Activated CD4-positive, alpha-beta T cell treated with anti-CD3 and anti-CD28 coated beads for 36 hours (primary cell): ENCODE results near the gene CCNY. TPM values are rescaled to one million over a fixed set of nuclear protein-coding genes. Genes with fewer than 3 reads are reported as not detected.

Experiments
- ATAC-seq: fragments of 200-7000 bp; cut with Tn5 transposase; one replicate; pipeline ENCODE4 v1.10.0; 2021; ENCODE audit warnings: mild to moderate bottlenecking, moderate library complexity
- CTCF ChIA-PET: fragments of 350-600 bp; sonication (Branson Sonifier 250); formaldehyde crosslinking; loops from one replicate; lab custom pipeline; 2021; ENCODE audit warnings: antibody characterized with exemption; lab: Charles Lee
- POLR2A ChIA-PET: fragments of 350-600 bp; sonication (Branson Sonifier 250); formaldehyde crosslinking; loops from one replicate; lab custom pipeline; 2021; ENCODE audit warnings: antibody characterized with exemption, inconsistent platforms; lab: Charles Lee
- DNase-seq: peaks from one replicate; pipeline ENCODE4 v3.0.0-alpha.2; 2020
- H3K27ac Mint-ChIP-seq: one replicate; pipeline ENCODE4 v1.8.0; 2021; ENCODE audit warnings: mixed read lengths
- H3K27me3 Mint-ChIP-seq: one replicate; pipeline ENCODE4 v1.8.0; 2021; ENCODE audit warnings: mixed read lengths
- H3K36me3 Mint-ChIP-seq: one replicate; pipeline ENCODE4 v1.8.0; 2021; ENCODE audit warnings: low read depth, mixed read lengths
- H3K4me1 Mint-ChIP-seq: one replicate; pipeline ENCODE4 v1.8.0; 2021; ENCODE audit warnings: mixed read lengths
- H3K4me3 Mint-ChIP-seq: one replicate; pipeline ENCODE4 v1.8.0; 2021; ENCODE audit warnings: mild to moderate bottlenecking, moderate library complexity, mixed read lengths
- H3K9me3 Mint-ChIP-seq: one replicate; pipeline ENCODE4 v1.8.0; 2021; ENCODE audit warnings: low read depth, mixed read lengths
- intact Hi-C, 2 experiments: fragments of 100-400 bp; cut with DNase I in 1 of 2; cut with micrococcal nuclease in 1 of 2; formaldehyde crosslinking; loops; one replicate each; pipeline versions ENCODE4 v1.14.2 to v1.15.1; 2022 to 2024; cut with DNase I, micrococcal nuclease
- total RNA-seq, 2 experiments: library from RNA; stranded (reverse); gene quantifications; one replicate each; pipeline ENCODE4 v1.2.3, GENCODE V29; 2021

CCNY gene
- total RNA-seq, 2 experiments from 2014 or later = 49.4 to 54.0 TPM

GRCh38 chr10:35445150-35445884, 109.0 kb downstream of the CCNY start:
- Mint-ChIP-seq H3K27ac (peak overlapping the region; percentile 44), H3K36me3 (peaks cover 39% of the 10 kb centered on the region), H3K4me1 (peaks cover 82% of the 10 kb centered on the region), H3K9me3 (peaks cover 31% of the 10 kb centered on the region), H3K27me3 (no peaks in the 10 kb centered on the region), H3K4me3 (no peak overlapping the region)
- CTCF ChIA-PET = no interaction called here
- POLR2A ChIA-PET = no interaction called here
- no peak for DNase-seq
- ATAC-seq = no peak
- intact Hi-C loops = loop anchor here in 1 of 2 experiments (10.0 kb wide), 1 partner anchor 321 kb away; the partner anchor contains the start of gene CREM

GRCh38 chr10:35446439-35446838, 110.1 kb downstream of the CCNY start:
- Mint-ChIP-seq H3K4me3 (no peak overlapping the region), H3K9me3 (peaks cover 27% of the 10 kb centered on the region), H3K27me3 (no peaks in the 10 kb centered on the region), H3K36me3 (peaks cover 29% of the 10 kb centered on the region), H3K4me1 (peaks cover 82% of the 10 kb centered on the region), H3K27ac (no peak overlapping the region)
- ChIA-PET POLR2A (no interaction called here), CTCF (interaction anchor here (0.8 kb wide), 1 partner anchor 96 kb away, joined by 3 read pairs; no protein-coding TSS in a partner anchor)
- intact Hi-C loops = loop anchor here in 1 of 2 experiments (10.0 kb wide), 1 partner anchor 322 kb away; the partner anchor contains the start of gene CREM
- no peak for DNase-seq
- ATAC-seq = no peak

- DNase-seq (peak; percentile 33), ATAC-seq (peak; percentile 23)
- peaks cover 79% of the 10 kb centered on the region for H3K4me1 Mint-ChIP-seq
- peaks cover 21% of the 10 kb centered on the region for H3K36me3 Mint-ChIP-seq
- H3K27me3 Mint-ChIP-seq = no peaks in the 10 kb centered on the region
- intact Hi-C loops = loop anchor here in 1 of 2 experiments (10.0 kb wide), 1 partner anchor 323 kb away; the partner anchor contains the start of gene CREM
- CTCF ChIA-PET = interaction anchor here (0.8 to 1.1 kb wide), 2 partner anchors 83 to 92 kb away, joined by 3 to 4 read pairs; no protein-coding TSS in a partner anchor
- peak overlapping the region; percentile 37 for H3K4me3 Mint-ChIP-seq
- H3K27ac Mint-ChIP-seq = peak overlapping the region; percentile 90
- POLR2A ChIA-PET = no interaction called here
- peaks cover 16% of the 10 kb centered on the region for H3K9me3 Mint-ChIP-seq
Observed at GRCh38 chr10:35447693-35448407, 111.5 kb downstream of the CCNY start.

- peak overlapping the region; percentile 38 for H3K27ac Mint-ChIP-seq
- DNase-seq (no peak), ATAC-seq (no peak)
- intact Hi-C loops = loop anchor here in 1 of 2 experiments (10.0 kb wide), 1 partner anchor 324 kb away; the partner anchor contains the start of gene CREM
- peaks cover 78% of the 10 kb centered on the region for H3K4me1 Mint-ChIP-seq
- no peak overlapping the region for H3K4me3 Mint-ChIP-seq
- POLR2A ChIA-PET = no interaction called here
- H3K9me3 Mint-ChIP-seq = peaks cover 12% of the 10 kb centered on the region
- no peaks in the 10 kb centered on the region for H3K27me3 Mint-ChIP-seq
- CTCF ChIA-PET = interaction anchor here (0.5 to 1.0 kb wide), 2 partner anchors 50 to 114 kb away, joined by 3 read pairs; no protein-coding TSS in a partner anchor
- H3K36me3 Mint-ChIP-seq = peaks cover 17% of the 10 kb centered on the region
Observed at GRCh38 chr10:35448687-35449662, 112.7 kb downstream of the CCNY start.

- ATAC-seq (peak; percentile 50), DNase-seq (peak; percentile 41)
- no peak overlapping the region for H3K27ac Mint-ChIP-seq
- intact Hi-C loops = loop anchor here in 1 of 2 experiments (5.0 to 10.0 kb wide), 2 partner anchors 188 to 325 kb away; partner anchors contain the start of gene CREM
- ChIA-PET POLR2A (no interaction called here), CTCF (interaction anchor here (1.1 to 1.4 kb wide), 2 partner anchors 9 to 41 kb away, joined by 3 read pairs; no protein-coding TSS in a partner anchor)
- H3K9me3 Mint-ChIP-seq = peaks cover 7% of the 10 kb centered on the region
- H3K36me3 Mint-ChIP-seq = peaks cover 12% of the 10 kb centered on the region
- no peak overlapping the region for H3K4me3 Mint-ChIP-seq
- H3K4me1 Mint-ChIP-seq = peaks cover 84% of the 10 kb centered on the region
- H3K27me3 Mint-ChIP-seq = no peaks in the 10 kb centered on the region
Observed at GRCh38 chr10:35449944-35450343, 113.6 kb downstream of the CCNY start.

GRCh38 chr10:35451151-35452016, 115.1 kb downstream of the CCNY start:
- Mint-ChIP-seq H3K27ac (no peak overlapping the region), H3K36me3 (peaks cover 3% of the 10 kb centered on the region), H3K9me3 (no peaks in the 10 kb centered on the region), H3K27me3 (no peaks in the 10 kb centered on the region), H3K4me3 (no peak overlapping the region), H3K4me1 (peaks cover 85% of the 10 kb centered on the region)
- intact Hi-C loops = loop anchor here in 1 of 2 experiments (5.0 kb wide), 1 partner anchor 189 kb away; no protein-coding TSS in a partner anchor
- ChIA-PET POLR2A (interaction anchor here (0.6 kb wide), 1 partner anchor 46 kb away, joined by 8 read pairs; no protein-coding TSS in a partner anchor), CTCF (interaction anchor here (1.4 kb wide), 1 partner anchor 42 kb away, joined by 3 read pairs; no protein-coding TSS in a partner anchor)
- no peak for DNase-seq
- ATAC-seq = no peak

GRCh38 chr10:35452171-35452570, 115.9 kb downstream of the CCNY start:
- peaks cover 84% of the 10 kb centered on the region for H3K4me1 Mint-ChIP-seq
- no peak overlapping the region for H3K4me3 Mint-ChIP-seq
- ATAC-seq (no peak), DNase-seq (no peak)
- ChIA-PET CTCF (no interaction called here), POLR2A (interaction anchor here (0.6 kb wide), 1 partner anchor 46 kb away, joined by 8 read pairs; no protein-coding TSS in a partner anchor)
- no peaks in the 10 kb centered on the region for H3K9me3 Mint-ChIP-seq
- H3K27me3 Mint-ChIP-seq = no peaks in the 10 kb centered on the region
- intact Hi-C loops = loop anchor here in 1 of 2 experiments (5.0 kb wide), 1 partner anchor 190 kb away; no protein-coding TSS in a partner anchor
- H3K27ac Mint-ChIP-seq = no peak overlapping the region
- peaks cover 1% of the 10 kb centered on the region for H3K36me3 Mint-ChIP-seq

GRCh38 chr10:35452847-35453246, 116.5 kb downstream of the CCNY start:
- DNase-seq (no peak), ATAC-seq (no peak)
- Mint-ChIP-seq H3K36me3 (peaks cover 1% of the 10 kb centered on the region), H3K9me3 (no peaks in the 10 kb centered on the region), H3K27me3 (no peaks in the 10 kb centered on the region), H3K4me3 (no peak overlapping the region), H3K27ac (no peak overlapping the region), H3K4me1 (peaks cover 85% of the 10 kb centered on the region)
- intact Hi-C loops = loop anchor here in 1 of 2 experiments (5.0 kb wide), 1 partner anchor 191 kb away; no protein-coding TSS in a partner anchor
- ChIA-PET POLR2A (no interaction called here), CTCF (no interaction called here)

- DNase-seq = no peak
- H3K27ac Mint-ChIP-seq = no peak overlapping the region
- H3K4me1 Mint-ChIP-seq = peaks cover 85% of the 10 kb centered on the region
- ChIA-PET CTCF (no interaction called here), POLR2A (no interaction called here)
- no peak overlapping the region for H3K4me3 Mint-ChIP-seq
- intact Hi-C loops = loop anchor here in 1 of 2 experiments (5.0 kb wide), 1 partner anchor 192 kb away; no protein-coding TSS in a partner anchor
- H3K36me3 Mint-ChIP-seq = peaks cover 1% of the 10 kb centered on the region
- no peaks in the 10 kb centered on the region for H3K9me3 Mint-ChIP-seq
- ATAC-seq = no peak
- H3K27me3 Mint-ChIP-seq = no peaks in the 10 kb centered on the region
Observed at GRCh38 chr10:35453855-35454532, 117.7 kb downstream of the CCNY start.
